Measurements from ENCODE around the gene PRXL2B.
"Not testable (repeated sequence)": the region's sequence is repeated elsewhere in the genome, so short reads cannot be mapped to it uniquely, and the experiment has no call there.

PRXL2B gene

DNA sequence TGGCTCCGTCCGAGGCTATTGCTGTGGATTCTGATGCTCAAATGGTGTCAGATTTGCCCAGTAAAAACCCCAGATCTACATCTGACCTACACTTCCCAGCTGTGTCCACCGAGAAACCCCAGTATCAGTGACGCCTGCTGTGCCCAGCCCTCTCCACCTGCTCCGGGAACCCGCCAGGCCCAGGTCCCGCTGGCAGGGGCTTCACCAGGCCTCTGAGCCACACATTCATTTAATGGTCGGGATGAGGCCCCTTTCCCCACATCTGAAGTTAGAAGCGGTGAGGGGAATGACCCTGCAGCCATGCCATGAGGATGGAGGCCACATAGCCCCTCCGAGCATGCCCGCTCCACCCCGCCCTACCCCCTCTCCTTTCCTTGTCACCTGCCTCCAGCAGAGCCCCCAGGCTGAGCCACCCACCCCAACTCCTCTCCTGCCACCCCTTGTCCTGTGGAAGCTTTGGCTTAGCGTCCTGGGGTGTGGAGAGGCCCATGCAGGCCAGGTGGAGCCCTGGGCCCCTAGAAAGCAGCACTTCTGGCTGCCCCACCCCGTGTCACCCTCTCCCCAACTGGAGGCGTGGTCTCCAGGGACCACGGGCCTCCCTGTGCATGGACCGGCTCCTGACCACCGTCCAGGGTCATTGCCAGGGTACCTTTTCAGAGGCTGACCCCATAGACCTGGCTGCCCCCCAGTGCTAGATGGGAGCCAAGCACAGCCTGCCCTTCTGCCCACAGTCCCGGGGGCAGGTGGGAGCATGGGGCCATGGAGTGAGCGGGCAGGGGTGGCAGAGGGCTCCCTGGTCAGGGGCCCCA is 22.4 kb upstream of the PRXL2B start:
- DNase-seq (ENCODE audit: low read depth): no peak

DNA sequence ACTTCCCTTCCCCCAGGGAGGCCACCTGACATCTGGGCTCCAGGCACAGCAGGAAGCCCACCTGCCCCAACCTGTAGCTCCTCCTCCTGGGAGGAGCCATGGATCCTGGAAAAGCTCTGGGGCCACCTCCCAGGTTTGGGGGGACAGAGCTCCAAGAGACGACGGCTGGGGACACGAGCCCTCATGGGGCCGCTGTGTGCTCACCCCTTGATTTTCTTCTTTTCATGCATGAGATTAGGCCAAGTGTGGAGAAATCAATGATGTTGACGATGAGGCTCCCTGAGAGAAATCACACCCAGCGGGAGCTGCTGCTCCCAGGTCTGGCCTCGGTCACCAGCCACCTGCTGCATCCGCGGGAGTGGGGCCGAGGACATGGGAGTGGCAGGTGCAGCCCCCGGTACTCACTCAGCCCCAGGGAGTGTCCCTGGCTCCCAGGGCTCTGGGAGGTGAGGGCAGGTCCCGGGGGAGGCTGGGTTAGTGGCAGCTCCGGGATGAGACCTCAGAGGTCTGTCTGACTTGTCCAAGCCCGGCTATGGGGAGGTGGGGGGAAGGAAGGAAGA is 21.7 kb upstream of the PRXL2B start:
- DNase-seq (ENCODE audit: low read depth): no peak

DNA sequence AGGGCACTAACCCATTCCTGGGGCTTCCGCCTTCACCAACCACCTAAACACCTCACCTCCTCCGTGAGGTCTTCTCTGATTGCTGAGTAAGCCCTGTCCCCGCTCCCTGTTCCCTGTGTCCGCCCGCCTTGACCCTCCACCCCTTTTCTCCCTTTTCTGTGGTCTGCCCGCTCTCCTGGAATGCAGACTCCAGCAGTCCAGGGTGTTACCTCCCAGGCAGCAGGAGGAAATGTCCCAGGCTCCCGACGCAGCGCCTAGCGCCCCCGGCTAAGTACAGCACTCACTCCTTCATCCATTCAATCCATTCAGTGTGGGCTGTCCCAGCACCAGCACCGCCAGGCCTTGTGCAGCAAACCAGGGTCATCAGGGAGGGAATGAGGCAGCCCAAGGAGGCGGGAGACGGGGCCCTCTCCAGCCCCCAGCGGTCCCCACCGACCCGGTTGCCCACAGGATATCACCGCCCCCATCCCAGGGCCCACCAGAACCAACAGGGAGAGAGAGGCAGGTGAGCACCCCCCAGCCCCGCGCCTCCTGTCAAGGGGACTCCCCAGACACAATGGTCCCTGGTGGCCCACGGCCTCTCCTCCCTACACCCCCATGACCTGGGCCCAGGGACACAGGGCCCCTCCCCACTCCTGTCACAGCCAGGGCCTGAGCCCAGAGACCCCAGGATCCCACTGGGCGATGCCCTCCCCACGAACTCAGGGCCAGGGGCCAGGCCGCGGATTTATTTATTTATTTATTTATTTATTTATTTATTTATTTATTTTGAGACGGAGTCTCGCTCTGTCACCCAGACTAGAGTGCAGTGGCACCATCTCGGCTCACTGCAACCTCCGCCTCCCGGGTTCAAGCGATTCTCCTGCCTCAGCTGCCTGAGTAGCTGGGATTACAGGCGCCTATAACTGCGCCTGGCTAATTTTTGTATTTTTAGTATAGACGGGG is 20.2 kb upstream of the PRXL2B start:
- DNase-seq (ENCODE audit: low read depth): no peak

DNA sequence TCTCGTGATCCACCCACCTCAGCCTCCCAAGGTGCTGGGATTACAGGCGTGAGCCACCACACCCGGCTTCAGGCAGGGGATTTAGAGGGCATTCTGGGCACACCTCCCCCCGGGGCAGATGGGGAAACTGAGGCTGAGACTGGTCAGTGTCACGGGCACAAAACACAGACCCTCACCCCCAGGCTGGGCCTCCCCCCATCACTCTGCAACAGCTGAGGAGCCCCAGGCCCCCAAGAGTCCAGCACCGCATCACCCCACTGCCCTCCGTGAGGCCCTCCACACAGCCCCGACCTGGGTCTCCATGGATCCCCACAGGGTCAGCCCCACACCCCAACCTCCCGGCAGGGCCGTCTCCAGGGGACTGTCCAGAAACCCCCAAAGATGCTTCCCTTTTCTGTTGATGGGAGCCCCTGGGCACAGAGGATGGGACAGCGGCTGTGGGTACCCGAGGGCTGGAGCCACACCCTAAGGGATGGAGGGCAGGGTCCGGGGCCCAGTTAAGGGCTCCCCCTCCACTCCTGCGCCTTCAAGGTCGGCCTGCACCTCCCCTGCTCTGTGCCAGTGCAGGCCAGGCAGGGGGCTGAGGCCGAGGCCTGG is 19.4 kb upstream of the PRXL2B start:
- no peak for DNase-seq (ENCODE audit: low read depth)

DNA sequence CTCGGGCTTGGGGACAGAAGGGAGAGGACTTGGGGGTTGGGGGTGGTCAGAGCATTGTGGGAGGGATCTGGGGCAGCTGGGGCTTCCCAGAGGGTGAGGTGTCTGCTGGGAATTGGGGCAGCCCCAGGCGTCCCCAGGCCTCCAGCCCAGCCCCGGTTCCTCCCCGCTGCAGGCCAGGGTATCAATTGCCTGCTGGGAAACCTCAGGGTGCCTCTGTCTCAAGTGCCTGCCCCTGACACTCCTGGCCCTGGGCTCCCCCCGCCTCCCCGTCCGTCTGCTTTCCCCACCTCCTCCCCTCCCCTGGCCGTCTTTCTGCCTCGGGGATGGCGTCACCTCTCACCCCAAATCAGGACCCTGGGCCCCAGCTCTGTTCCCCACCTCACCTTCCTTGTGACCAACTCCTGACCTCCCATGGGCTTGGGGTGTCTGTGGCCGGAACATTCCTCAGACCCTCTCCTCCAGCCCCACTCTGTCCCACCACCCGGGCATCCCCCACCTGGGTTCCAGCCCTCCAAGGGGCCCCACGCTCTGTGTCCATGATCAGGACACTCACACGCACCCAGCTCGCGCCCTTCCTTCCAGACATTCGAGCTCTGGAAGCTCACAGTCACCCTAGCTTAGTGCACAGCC is 18.3 kb upstream of the PRXL2B start:
- not testable (repeated sequence) for DNase-seq (ENCODE audit: low read depth)

DNA sequence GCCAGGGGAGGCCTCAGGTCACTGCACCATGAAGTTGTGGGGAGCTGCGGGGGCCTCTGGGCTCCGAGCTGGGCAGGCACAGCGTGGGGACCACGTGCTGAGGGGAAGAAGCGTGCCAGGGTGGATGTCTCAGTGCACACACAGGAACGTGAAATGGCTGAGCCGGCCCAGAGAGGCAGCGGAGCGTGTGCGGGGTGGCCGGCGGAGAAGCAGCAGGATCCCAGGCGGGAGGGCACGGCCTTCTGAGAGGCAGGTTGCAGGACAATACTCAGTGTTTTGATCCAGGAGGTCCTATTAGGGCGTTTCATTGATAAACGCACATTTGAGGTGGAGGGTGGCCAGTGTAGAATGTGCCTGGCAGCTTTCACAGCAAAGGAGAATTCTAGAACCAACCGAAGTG is 17.5 kb upstream of the PRXL2B start:
- no peak for DNase-seq (ENCODE audit: low read depth)

DNA sequence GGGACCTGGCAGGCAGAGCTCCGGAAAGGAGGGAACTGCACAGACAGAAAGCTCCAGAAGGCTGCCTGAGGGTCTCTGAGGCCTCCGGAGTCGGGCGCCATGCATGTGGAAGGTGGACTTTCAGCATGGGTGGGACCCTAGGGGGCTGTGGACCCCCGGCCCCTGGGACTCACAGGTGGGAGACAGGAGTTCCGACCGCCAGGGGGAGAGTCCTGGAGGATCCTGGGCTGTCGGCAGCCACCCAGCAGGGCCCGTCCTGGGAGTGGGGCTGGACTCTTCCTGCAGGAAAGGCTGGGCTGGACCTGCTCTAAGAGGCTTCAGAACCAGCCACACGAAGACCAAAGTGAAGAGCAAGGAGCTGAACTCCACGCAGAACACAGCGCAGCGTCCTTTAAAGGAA is 16.9 kb upstream of the PRXL2B start:
- DNase-seq (ENCODE audit: low read depth): not testable (repeated sequence)

DNA sequence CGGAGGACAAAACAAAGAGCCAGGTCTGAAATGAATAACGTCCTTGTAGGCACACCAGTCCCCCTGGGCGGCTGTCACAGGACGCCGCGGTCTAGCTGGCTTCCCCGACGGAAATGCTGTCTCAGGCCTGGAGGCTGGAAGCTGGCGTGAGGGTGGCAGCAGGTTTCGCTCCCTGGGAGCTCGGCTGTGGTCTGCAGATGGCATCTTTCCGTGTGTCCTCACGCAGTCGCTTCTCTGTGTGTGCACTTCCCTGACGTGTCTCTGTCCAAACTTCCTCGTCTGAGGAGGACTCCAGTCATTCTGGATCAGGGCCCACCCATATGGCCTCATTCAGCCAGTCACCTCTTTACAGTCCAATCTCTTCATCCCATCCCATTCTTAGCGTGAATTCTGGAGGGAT is 16.2 kb upstream of the PRXL2B start:
- no peak for DNase-seq (ENCODE audit: low read depth)

DNA sequence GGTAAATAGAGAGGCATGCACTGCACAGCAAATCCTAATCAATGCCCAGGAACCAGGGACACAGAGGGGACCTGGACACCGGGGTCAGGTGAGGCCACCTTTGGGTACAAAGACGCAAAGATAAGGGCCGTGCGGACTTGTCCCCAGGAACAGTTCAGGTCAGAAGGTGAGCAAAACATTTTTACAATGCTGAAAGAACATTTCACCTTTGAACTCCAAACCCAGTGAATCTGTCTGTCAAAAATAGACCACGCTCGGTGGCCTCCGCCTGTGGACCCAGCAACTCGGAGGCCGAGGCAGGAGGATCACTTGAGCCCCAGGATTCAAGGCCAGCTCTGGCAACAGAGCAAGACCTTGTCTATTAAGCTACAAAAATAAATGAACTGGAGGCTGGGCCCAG is 15.2 kb upstream of the PRXL2B start:
- no peak for DNase-seq (ENCODE audit: low read depth)

DNA sequence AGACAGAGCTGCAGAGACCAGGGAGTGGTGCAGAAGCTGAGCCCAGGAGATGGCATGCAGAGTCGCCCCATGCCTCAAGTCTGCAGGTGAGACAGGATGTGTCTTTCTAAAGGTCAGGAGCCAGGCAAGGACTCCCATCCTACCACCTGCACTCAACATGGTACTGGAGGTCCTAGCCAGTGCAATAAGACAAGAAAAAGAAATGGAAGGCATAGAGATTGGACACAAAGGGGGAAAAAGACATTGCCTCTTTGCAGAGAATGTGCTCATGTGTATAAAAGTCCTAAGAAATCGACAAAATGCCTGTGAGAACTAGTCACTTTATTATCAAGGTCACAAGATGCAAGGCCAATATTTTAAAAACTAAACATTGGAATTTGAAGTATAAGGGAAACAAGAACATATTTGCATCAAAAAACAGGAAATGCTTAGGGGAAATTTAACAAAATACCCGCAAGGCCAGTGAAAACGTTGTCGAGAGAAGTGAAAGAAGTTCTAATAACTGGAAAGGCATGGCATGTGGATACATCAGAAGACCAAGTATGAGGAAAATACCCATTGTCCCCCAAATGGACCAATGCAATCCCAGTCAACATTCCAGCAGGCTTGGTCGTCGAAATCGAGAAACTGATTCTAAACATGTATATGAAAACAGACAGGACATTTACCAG is 13.2 kb upstream of the PRXL2B start:
- no peak for DNase-seq (ENCODE audit: low read depth)

DNA sequence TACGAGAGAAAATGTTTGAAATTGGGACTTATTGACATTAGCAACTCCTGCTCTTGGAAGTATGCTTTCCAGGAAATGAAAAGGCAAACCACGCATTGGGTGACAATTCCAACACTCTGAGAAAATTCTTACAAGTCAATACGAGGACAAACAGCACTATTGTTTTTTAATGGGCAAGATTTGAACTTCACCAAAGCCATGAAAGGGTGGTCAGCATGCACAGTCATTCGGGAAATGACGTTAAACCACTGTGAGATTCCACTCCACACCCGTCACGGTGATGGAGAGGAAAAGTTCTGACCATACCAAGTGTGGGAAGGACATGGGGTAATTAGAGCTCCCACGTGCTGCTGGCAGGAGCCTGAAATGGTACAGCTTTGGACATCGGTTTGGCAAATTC is 12.2 kb upstream of the PRXL2B start:
- no peak for DNase-seq (ENCODE audit: low read depth)

DNA sequence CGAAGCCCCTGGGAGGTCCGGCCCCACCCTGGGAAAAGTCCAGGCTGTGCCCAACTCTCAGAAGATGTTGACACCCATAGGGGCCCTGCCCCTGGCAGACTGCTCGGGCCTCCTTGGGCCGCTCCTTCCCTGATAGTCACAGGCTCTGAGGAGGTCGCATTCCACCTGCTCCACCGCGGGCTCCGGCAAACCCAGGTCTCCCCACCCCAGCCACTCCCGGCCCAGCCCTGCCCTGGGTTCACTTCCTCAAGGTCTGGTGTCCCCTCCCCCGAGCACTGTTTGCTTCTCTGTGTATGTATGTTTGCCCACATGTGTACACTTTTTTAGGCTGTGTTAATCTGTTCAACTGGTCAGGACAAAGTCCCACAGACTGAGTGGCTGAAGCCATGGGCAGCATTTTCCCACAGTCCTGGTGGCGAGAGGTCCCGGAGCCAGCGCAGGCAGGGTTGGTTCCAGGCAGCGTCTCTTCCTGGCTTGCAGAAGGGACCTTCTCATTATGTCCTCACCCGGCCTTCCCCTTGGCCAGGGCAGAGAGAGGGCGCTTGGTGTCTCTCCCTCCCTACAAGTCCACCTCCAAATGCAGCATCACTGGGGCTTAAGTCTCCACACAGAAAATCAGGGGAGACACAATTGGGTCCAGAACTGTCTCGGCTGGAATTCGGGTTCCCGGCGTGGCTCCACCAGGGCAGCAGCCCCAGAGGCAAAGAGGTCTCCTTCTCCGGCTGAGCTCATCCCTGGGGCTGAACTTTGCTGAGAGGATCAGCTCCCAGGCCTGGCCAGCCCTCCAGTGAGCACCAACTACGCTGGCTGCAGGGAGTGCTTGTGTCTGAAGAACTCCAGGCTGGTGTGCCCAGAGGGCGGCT is 10.5 kb upstream of the PRXL2B start:
- no peak for DNase-seq (ENCODE audit: low read depth)

DNA sequence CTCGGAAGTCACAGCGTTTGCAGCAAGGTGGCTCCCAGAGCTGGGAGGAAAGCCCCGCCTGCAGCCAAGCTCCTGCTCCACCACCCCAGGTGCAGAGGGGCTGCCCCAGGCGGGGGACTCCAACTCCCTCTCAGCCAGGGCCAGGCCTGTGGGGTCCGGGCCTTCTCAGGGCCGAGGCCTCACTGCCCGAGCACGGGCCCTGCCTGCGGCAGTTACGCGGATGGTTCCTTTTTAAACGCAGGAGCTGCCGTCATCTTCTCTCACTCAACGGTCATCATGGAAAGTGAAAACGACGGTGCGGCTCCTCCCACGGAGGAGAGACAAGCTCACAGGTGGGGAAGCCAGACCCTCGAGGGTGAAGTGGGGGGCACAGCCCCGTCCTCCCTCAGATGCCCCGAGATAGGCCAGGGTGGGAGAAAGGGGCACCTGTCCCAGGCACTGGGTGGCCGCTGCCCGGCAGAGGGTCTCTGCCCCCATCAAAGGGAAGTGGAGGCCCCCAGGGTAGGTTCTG is 9.0 kb upstream of the PRXL2B start:
- not testable (repeated sequence) for DNase-seq (ENCODE audit: low read depth)

DNA sequence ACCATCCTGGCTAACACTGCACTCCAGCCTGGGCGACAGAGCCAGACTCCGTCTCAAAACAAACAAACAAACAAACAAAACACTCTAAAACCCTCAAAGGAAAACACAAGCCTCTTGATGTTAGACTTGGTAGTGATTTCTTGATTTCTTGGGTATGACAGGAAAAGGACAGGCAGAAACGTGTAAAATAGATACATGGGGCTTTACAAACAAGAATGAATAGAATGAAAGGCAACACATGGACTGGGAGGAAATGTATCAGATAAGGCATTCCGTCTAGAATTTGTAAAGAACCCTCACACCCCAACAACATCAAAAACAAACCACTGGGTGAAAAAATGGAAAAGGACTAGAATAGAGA is 7.8 kb upstream of the PRXL2B start:
- no peak for DNase-seq (ENCODE audit: low read depth)

DNA sequence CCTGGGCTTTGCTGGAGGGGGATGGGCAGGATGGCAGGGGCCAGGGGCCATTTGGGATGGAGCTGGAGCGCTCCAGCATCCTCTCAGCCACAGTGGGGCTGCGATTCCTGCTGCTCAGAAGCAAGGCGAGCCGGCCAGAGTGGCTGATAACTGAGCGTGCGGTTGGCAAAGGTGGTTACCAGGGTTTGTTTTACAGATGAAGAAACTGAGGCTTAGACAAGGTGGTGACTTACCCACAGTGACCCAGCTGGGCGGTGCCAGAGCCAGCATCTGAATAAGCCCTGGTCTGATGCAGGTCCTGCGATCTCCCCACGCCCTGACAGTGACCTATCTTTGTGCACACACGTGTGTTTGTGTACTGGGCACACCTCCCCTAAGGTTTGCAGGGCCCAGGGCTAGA is 5.9 kb upstream of the PRXL2B start:
- DNase-seq (ENCODE audit: low read depth): no peak

DNA sequence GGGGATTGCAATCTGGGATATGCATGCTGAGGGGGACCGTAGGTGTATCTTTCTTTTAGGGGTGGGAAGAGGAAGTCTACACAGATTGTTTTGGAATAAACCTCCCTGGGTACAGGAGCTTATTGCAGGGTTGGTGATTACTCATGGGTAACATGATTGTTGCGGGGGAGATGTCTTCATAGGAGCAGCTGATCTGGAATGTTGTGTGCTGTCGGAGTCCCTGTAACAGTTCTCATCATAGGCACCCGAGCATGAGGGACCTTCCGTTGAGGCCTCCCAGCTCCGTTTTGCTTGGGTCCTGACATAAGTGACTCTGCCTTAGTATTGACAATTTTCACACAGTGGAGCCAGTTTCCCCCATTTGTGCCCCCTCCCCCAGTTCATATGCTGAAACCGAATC is 4.2 kb upstream of the PRXL2B start:
- no peak for DNase-seq (ENCODE audit: low read depth)

DNA sequence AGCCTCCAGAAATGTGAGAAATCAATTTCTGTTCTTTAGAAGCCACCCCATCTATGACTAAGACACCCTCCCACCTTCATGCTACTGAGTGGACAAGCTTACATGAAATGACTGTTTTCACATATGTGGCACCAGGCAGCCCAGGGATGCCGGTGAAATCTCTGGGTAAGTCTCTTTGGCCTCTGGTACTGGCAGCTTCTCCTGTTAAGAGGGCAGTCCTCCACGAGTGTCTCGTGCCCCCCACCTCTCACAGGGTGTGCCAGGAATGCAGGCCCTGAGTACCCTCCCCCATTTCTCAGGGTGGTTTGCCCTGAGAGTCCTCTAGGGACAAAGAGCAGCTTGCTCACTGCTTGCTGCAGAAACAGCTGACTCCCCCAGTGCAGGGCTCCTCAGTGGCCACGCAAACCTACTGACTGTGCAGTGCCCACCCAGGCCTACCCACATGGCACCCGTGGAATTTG is 3.2 kb upstream of the PRXL2B start:
- DNase-seq (ENCODE audit: low read depth): no peak

DNA sequence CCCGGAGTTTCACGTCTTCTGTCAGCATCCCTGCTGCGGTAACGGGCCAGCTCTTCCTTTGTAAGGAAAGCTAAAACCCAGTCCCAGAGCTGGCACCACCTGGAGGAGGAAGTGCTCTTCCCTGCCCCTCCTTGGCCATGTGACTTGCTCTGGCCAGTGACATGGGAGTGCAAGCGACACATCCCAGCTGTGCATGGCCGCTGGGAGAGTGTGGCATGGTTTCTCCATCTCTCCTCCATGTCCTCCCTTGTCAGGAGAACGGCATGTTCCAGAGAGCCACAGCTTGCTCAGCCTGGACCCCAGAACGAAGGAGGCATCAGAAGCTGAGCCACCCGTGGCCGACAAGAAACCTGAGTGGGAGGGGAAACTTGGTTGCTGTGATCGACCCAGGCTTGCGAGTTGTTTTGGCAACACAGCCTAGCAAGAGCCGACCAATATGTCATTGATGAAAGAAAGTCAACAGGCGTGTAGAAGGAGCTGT is 2.7 kb upstream of the PRXL2B start:
- no peak for DNase-seq (ENCODE audit: low read depth)

DNA sequence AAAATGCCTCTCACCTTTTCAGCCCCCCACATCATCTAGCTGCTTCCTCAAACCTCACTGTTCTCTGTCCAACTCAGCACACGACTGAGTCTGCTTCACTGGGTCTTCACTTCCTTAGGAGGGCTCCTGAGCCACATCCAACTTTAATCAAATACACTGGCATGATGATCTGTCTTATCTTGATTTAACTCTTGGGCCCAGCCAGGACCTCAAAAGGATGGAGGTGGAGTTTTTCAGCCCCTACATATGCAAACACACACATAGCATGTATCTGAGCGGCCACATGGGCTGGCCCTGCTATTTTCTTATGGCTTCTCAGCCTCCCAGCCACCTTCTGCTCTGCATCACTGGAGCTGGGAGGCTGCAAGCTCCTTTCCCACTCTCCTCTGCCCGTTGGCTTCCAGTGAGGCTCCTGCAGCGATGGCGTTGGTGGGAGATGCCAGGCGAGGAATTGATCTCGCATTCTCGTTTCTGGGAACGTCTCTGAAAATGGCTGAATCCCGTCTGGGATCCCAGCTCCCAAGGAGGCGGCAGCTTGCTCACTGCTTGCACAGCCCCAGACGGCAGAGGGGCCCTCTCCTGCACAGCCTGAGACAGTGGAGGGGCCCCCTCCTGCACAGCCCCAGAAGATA is 1.8 kb upstream of the PRXL2B start:
- DNase-seq (ENCODE audit: low read depth): no peak
